GM18867 (cell line): ENCODE results near the gene CNN1.
A peak's percentile ranks its signal among the peaks of the same experiment; 100 is the strongest.

ENCODE experiments used
- ATAC-seq: cut with Tn5 transposase; IDR thresholded peaks from one replicate; pipeline ENCODE4 v1.9.1; 2021; ENCODE audit warnings: mild to moderate bottlenecking, moderate library complexity; ENCODE audit not compliant: unreplicated experiment

The CNN1 gene

GRCh38 chr19:11538232-11539036 is at the start of gene CNN1:
CNN1 (plus strand) TSS chr19:11538851; CDS start chr19:11538928, 77 bp downstream.
- no peak for ATAC-seq

GRCh38 chr19:11489378-11489777 is 49.3 kb upstream of the CNN1 start:
- no peak for ATAC-seq

GRCh38 chr19:11494634-11495285 is 43.9 kb upstream of the CNN1 start:
- no peak for ATAC-seq

- ATAC-seq = no peak
Observed at GRCh38 chr19:11495481-11495880, 43.2 kb upstream of the CNN1 start.

GRCh38 chr19:11495885-11496284 is 42.8 kb upstream of the CNN1 start:
- no peak for ATAC-seq

GRCh38 chr19:11496391-11497163 is 42.1 kb upstream of the CNN1 start:
- no peak for ATAC-seq

- ATAC-seq = no peak
Observed at GRCh38 chr19:11499220-11499726, 39.4 kb upstream of the CNN1 start.

GRCh38 chr19:11499890-11500420 is 38.7 kb upstream of the CNN1 start:
- ATAC-seq = no peak

GRCh38 chr19:11504502-11505031 is 34.1 kb upstream of the CNN1 start:
- no peak for ATAC-seq

GRCh38 chr19:11505032-11505503 is 33.6 kb upstream of the CNN1 start:
- ATAC-seq = peak; percentile 87

- peak; percentile 56 for ATAC-seq
Observed at GRCh38 chr19:11505504-11506100, 33.0 kb upstream of the CNN1 start, which contains the start of gene ZNF653. ZNF653 (minus strand) TSS chr19:11505839; CDS start chr19:11505786, 53 bp downstream.

- ATAC-seq = peak; percentile 9
Observed at GRCh38 chr19:11506101-11506555, 32.5 kb upstream of the CNN1 start.

- no peak for ATAC-seq
Observed at GRCh38 chr19:11506967-11507366, 31.7 kb upstream of the CNN1 start.

- no peak for ATAC-seq
Observed at GRCh38 chr19:11507370-11508078, 31.1 kb upstream of the CNN1 start.

GRCh38 chr19:11510444-11510843 is 28.2 kb upstream of the CNN1 start:
- no peak for ATAC-seq

- no peak for ATAC-seq
Observed at GRCh38 chr19:11513946-11514345, 24.7 kb upstream of the CNN1 start.

- ATAC-seq = no peak
Observed at GRCh38 chr19:11519138-11519537, 19.5 kb upstream of the CNN1 start.

- ATAC-seq = peak; percentile 94
Observed at GRCh38 chr19:11528551-11529341, 9.9 kb upstream of the CNN1 start, which contains the start of gene ECSIT. ECSIT (minus strand) TSS chr19:11529134; CDS start chr19:11519170, 9,964 bp downstream.
